T-cell (primary cell): ENCODE measurements around the gene PPP1R13B. TPM values are rescaled to one million over a fixed set of nuclear protein-coding genes. Genes with fewer than 3 reads are reported as not detected.
A peak's percentile ranks its signal among the peaks of the same experiment; 100 is the strongest.

Source experiments
- ATAC-seq, 4 experiments: fragments of 200-7000 bp in 3 of 4; fragments of 150-1000 bp in 1 of 4; cut with Tn5 transposase; replicated peaks in 1 of 4; 1 replicate in 3 of 4; 2 replicates in 1 of 4; pipeline ENCODE4 v1.10.0; 2021; ENCODE audit warnings: moderate library complexity in 3 of 4, mild to moderate bottlenecking in 2 of 4, moderate number of reproducible peaks in 1 of 4
- CTCF ChIA-PET, 2 donors: fragments of 300-600 bp; sonication (Branson Sonifier 250); formaldehyde crosslinking; loops; one replicate each; lab custom pipeline; 2022; ENCODE audit warnings: antibody characterized with exemption in 2 of 2; lab: Charles Lee
- POLR2A ChIA-PET, 2 donors: fragments of 300-600 bp; sonication (Branson Sonifier 250); formaldehyde crosslinking; loops; one replicate each; lab custom pipeline; 2022; ENCODE audit warnings: antibody characterized with exemption in 2 of 2; lab: Charles Lee
- DNase-seq, 35 experiments: peaks; one replicate each; pipeline versions ENCODE4 v3.0.0 to v3.0.0-alpha.2; 2013 to 2023
- H3K27ac ChIP-seq: one replicate; pipeline ENCODE4 v1.5.1; 2013; ENCODE audit warnings: low read length
- H3K27me3 ChIP-seq, 2 experiments: replicated peaks in 1 of 2; 1 replicate in 1 of 2; 2 replicates in 1 of 2; pipeline versions ENCODE4 v1.6.1 to v1.7.0; 2013; ENCODE audit warnings: low read length in 1 of 2, mixed read lengths in 1 of 2; ENCODE audit not compliant: control insufficient read depth in 2 of 2, insufficient read depth in 2 of 2; ENCODE audit errors: extremely low read depth in 1 of 2
- H3K36me3 ChIP-seq, 2 donors: 1 replicate in 1 of 2; 2 replicates in 1 of 2; pipeline versions ENCODE4 v1.6.1 to v1.7.0; 2013; ENCODE audit warnings: low read length in 1 of 2; ENCODE audit not compliant: control insufficient read depth in 2 of 2, insufficient read depth in 1 of 2; ENCODE audit errors: extremely low read depth in 1 of 2
- H3K4me1 ChIP-seq, 2 experiments: 1 replicate in 1 of 2; 2 replicates in 1 of 2; pipeline versions ENCODE4 v1.6.1 to v1.7.0; 2013; ENCODE audit warnings: low read length in 2 of 2, mixed read lengths in 1 of 2; ENCODE audit not compliant: insufficient read depth in 2 of 2, control insufficient read depth in 1 of 2; ENCODE audit errors: extremely low read depth in 1 of 2
- H3K4me3 ChIP-seq, 2 donors: 1 replicate in 1 of 2; 2 replicates in 1 of 2; pipeline versions ENCODE4 v1.5.1 to v1.7.0; 2013; ENCODE audit warnings: mild to moderate bottlenecking in 2 of 2, low read length in 1 of 2, moderate library complexity in 1 of 2; ENCODE audit not compliant: control insufficient read depth in 1 of 2; ENCODE audit errors: extremely low read depth in 1 of 2
- H3K9me3 ChIP-seq: 2 replicates; pipeline ENCODE4 v1.7.0; 2013
- H3K27ac Mint-ChIP-seq, 2 donors: one replicate each; pipeline ENCODE4 v1.8.0; 2020 to 2021; ENCODE audit warnings: mild to moderate bottlenecking in 2 of 2, mixed read lengths in 2 of 2
- H3K27me3 Mint-ChIP-seq, 2 donors: one replicate each; pipeline ENCODE4 v1.8.0; 2021 to 2022; ENCODE audit warnings: mixed read lengths in 2 of 2
- H3K36me3 Mint-ChIP-seq: one replicate; pipeline ENCODE4 v1.8.0; 2021; ENCODE audit warnings: mixed read lengths
- H3K4me1 Mint-ChIP-seq, 3 donors: one replicate each; pipeline ENCODE4 v1.8.0; 2020 to 2022; ENCODE audit warnings: mixed read lengths in 3 of 3, mild to moderate bottlenecking in 1 of 3
- H3K4me3 Mint-ChIP-seq, 3 donors: one replicate each; pipeline ENCODE4 v1.8.0; 2020 to 2022; ENCODE audit warnings: mild to moderate bottlenecking in 3 of 3, mixed read lengths in 3 of 3, moderate library complexity in 3 of 3
- H3K9me3 Mint-ChIP-seq, 3 donors: one replicate each; pipeline ENCODE4 v1.8.0; 2020 to 2022; ENCODE audit warnings: mixed read lengths in 3 of 3
- WGBS: methylation state at CpG from one replicate; pipeline ENCODE4 v1.1.5; 2013; ENCODE audit warnings: missing lambda C conversion rate; ENCODE audit not compliant: insufficient coverage; 5-methylcytosine and 5-hydroxymethylcytosine counted together
- total RNA-seq, 35 experiments: library from RNA in 6 of 35; stranded (reverse) in 6 of 35; fragments of 120-200 nt in 1 of 35; gene quantifications; one replicate each; pipeline versions ENCODE4 v1.2.1 to v1.2.4 and lab custom pipeline; 2013 to 2026

PPP1R13B gene
- total RNA-seq, 5 donors from 2014 or later (not counting 1 experiment from before 2014, with no cell fraction given): 23.8 to 32.4 (median 29.9) TPM

- no peaks in the 10 kb centered on the region for H3K27me3 Mint-ChIP-seq
- peak within 1 kb of the TSS; percentile 51 to 67 for H3K4me3 ChIP-seq
- peak; percentile 95 to 100 (median 99) for DNase-seq
- ChIA-PET POLR2A (no interaction called here), CTCF (no interaction called here)
- no peaks in the 10 kb centered on the region for H3K9me3 ChIP-seq
- no peaks in the 10 kb centered on the region for H3K36me3 ChIP-seq
- H3K9me3 Mint-ChIP-seq: no peaks in the 10 kb centered on the region
- H3K4me1 ChIP-seq: peaks cover 5 to 43% of the 10 kb centered on the region in 2 experiments
- H3K27me3 ChIP-seq: no peaks in the 10 kb centered on the region
- peaks cover 44 to 67% (median 56%) of the 10 kb centered on the region in 3 donors for H3K4me1 Mint-ChIP-seq
- ATAC-seq: peak; percentile 92 to 95 (median 94)
- under 1% methylated on average over 121 of the region's 121 CpGs for WGBS
- no peaks in the 10 kb centered on the region for H3K36me3 Mint-ChIP-seq
- peak within 1 kb of the TSS; percentile 86 to 90 (median 89) for H3K4me3 Mint-ChIP-seq
- peak within 1 kb of the TSS; percentile 73 to 81 for H3K27ac Mint-ChIP-seq
- no peak within 1 kb of the TSS for H3K27ac ChIP-seq
Measured at GRCh38 chr14:103715052-103716000, 132.0 kb downstream of the PPP1R13B start, which contains the start of the genes XRCC3 and ZFYVE21. Gene XRCC3, minus strand, starts transcription at chr14:103715451. Its CDS starts 4,364 bp downstream, at chr14:103711087. Gene ZFYVE21, plus strand, starts transcription at chr14:103715810. Its CDS starts 32 bp downstream, at chr14:103715842.

- POLR2A ChIA-PET: no interaction called here
- H3K27me3 Mint-ChIP-seq: no peaks in the 10 kb centered on the region
- DNase-seq: no peak
- Histone ChIP-seq H3K9me3 (no peaks in the 10 kb centered on the region), H3K27me3 (no peaks in the 10 kb centered on the region), H3K27ac (no peak overlapping the region), H3K36me3 (peaks cover 0 to 5% of the 10 kb centered on the region in 2 donors), H3K4me1 (peaks cover 5 to 38% of the 10 kb centered on the region in 2 experiments), H3K4me3 (peak overlapping the region; percentile 44 to 45)
- no peak for ATAC-seq
- no peak overlapping the region for H3K27ac Mint-ChIP-seq
- H3K36me3 Mint-ChIP-seq: no peaks in the 10 kb centered on the region
- 64% methylated on average over 11 of the region's 16 CpGs for WGBS
- H3K9me3 Mint-ChIP-seq: no peaks in the 10 kb centered on the region
- H3K4me1 Mint-ChIP-seq: peaks cover 38 to 58% (median 45%) of the 10 kb centered on the region in 3 donors
- CTCF ChIA-PET: no interaction called here
- H3K4me3 Mint-ChIP-seq: peak overlapping the region; percentile 70 to 90 (median 74)
Measured at GRCh38 chr14:103714063-103714724, 133.2 kb downstream of the PPP1R13B start.

- no peak for ATAC-seq
- Histone ChIP-seq H3K4me3 (no peak overlapping the region), H3K36me3 (peaks cover 0 to 5% of the 10 kb centered on the region in 2 donors), H3K27ac (no peak overlapping the region), H3K27me3 (no peaks in the 10 kb centered on the region), H3K4me1 (peaks cover 5 to 38% of the 10 kb centered on the region in 2 experiments), H3K9me3 (no peaks in the 10 kb centered on the region)
- CTCF ChIA-PET: interaction anchor here in 1 of 2 donors (0.6 kb wide), 1 partner anchor 142 kb away, joined by 3 read pairs; no protein-coding TSS in a partner anchor
- 94% methylated on average over 18 of the region's 18 CpGs for WGBS
- Mint-ChIP-seq H3K9me3 (no peaks in the 10 kb centered on the region), H3K27me3 (no peaks in the 10 kb centered on the region), H3K36me3 (no peaks in the 10 kb centered on the region), H3K4me3 (peak overlapping the region; percentile 65 to 90 (median 70)), H3K27ac (no peak overlapping the region), H3K4me1 (peaks cover 32 to 53% (median 40%) of the 10 kb centered on the region in 3 donors)
- DNase-seq: no peak
- POLR2A ChIA-PET: no interaction called here
Measured at GRCh38 chr14:103713304-103714062, 133.9 kb downstream of the PPP1R13B start.

- Histone ChIP-seq H3K4me3 (no peak overlapping the region), H3K36me3 (peaks cover 5% of the 10 kb centered on the region in 2 donors), H3K27me3 (no peaks in the 10 kb centered on the region), H3K4me1 (peaks cover 5 to 38% of the 10 kb centered on the region in 2 experiments), H3K27ac (no peak overlapping the region), H3K9me3 (no peaks in the 10 kb centered on the region)
- ChIA-PET POLR2A (no interaction called here), CTCF (no interaction called here)
- no peaks in the 10 kb centered on the region for H3K36me3 Mint-ChIP-seq
- H3K9me3 Mint-ChIP-seq: no peaks in the 10 kb centered on the region
- no peaks in the 10 kb centered on the region for H3K27me3 Mint-ChIP-seq
- WGBS: 95% methylated on average over 23 of the region's 24 CpGs
- DNase-seq (no peak), ATAC-seq (no peak)
- peak overlapping the region in 1 of 3 donors; percentile 7 for H3K4me3 Mint-ChIP-seq
- H3K27ac Mint-ChIP-seq: no peak overlapping the region
- peaks cover 25 to 46% (median 32%) of the 10 kb centered on the region in 3 donors for H3K4me1 Mint-ChIP-seq
Measured at GRCh38 chr14:103712633-103713247, 134.6 kb downstream of the PPP1R13B start.

- ATAC-seq (no peak), DNase-seq (no peak)
- Histone ChIP-seq H3K4me1 (peaks cover 5 to 34% of the 10 kb centered on the region in 2 experiments), H3K36me3 (peaks cover 5 to 14% of the 10 kb centered on the region in 2 donors), H3K27me3 (no peaks in the 10 kb centered on the region), H3K9me3 (no peaks in the 10 kb centered on the region), H3K4me3 (no peak overlapping the region), H3K27ac (no peak overlapping the region)
- Mint-ChIP-seq H3K27ac (no peak overlapping the region), H3K4me1 (peaks cover 15 to 36% (median 23%) of the 10 kb centered on the region in 3 donors), H3K4me3 (no peak overlapping the region), H3K9me3 (no peaks in the 10 kb centered on the region), H3K27me3 (no peaks in the 10 kb centered on the region), H3K36me3 (no peaks in the 10 kb centered on the region)
- 85% methylated on average over 23 of the region's 27 CpGs for WGBS
- POLR2A ChIA-PET: no interaction called here
- CTCF ChIA-PET: no interaction called here
Measured at GRCh38 chr14:103711516-103712431, 135.6 kb downstream of the PPP1R13B start.
